Activated CD4-positive, alpha-beta T cell treated with anti-CD3 and anti-CD28 coated beads, Interleukin-2, amount 10 ng/mL, durations not matched to agents 24 days and 14 days (primary cell): ENCODE measurements around the gene ACP3. TPM values are rescaled to one million over a fixed set of nuclear protein-coding genes. Genes with fewer than 3 reads are reported as not detected.
"Not testable (repeated sequence)": the region's sequence is repeated elsewhere in the genome, so short reads cannot be mapped to it uniquely, and the experiment has no call there.

Experiments used
- DNase-seq: peaks from one replicate; pipeline ENCODE4 v3.0.0; 2022
- H3K27ac Mint-ChIP-seq: one replicate; pipeline ENCODE4 v1.8.0; 2022; ENCODE audit warnings: mild to moderate bottlenecking, mixed read lengths
- H3K27me3 Mint-ChIP-seq: one replicate; pipeline ENCODE4 v1.8.0; 2022; ENCODE audit warnings: mixed read lengths
- H3K36me3 Mint-ChIP-seq: one replicate; pipeline ENCODE4 v1.8.0; 2022; ENCODE audit warnings: low read depth, mild to moderate bottlenecking, mixed read lengths
- H3K4me1 Mint-ChIP-seq: one replicate; pipeline ENCODE4 v1.8.0; 2021; ENCODE audit warnings: mixed read lengths
- H3K4me3 Mint-ChIP-seq: one replicate; pipeline ENCODE4 v1.8.0; 2022; ENCODE audit warnings: mild to moderate bottlenecking, moderate library complexity, mixed read lengths
- H3K9me3 Mint-ChIP-seq: one replicate; pipeline ENCODE4 v1.8.0; 2021; ENCODE audit warnings: mixed read lengths
- intact Hi-C: fragments of 100-400 bp; cut with micrococcal nuclease; formaldehyde crosslinking; loops from one replicate; pipeline ENCODE4 v1.15.1; 2023
- total RNA-seq: library from RNA; stranded (reverse); gene quantifications from 2 replicates; pipeline ENCODE4 v1.2.3, GENCODE V29; 2022

ACP3 gene
- total RNA-seq, 1 donor from 2014 or later, result not detected

DNA sequence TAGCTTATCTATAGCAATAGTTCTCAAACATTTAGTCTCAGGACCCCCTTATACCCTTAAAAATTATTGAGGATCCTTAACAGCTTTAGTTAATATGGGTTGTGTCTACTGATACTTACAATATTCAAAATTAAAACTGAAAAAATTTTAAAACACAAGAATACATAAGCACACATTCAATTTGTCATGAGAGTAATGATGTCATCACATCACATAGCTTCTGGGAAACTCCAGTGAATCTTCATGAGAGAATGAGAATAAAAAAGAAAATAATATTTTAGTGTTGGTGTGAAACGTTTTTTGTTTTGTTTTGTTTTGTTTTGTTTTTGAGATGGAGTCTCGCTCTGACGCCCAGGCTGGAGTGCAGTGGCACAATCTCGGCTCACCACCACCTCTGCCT is 25.2 kb upstream of the ACP3 start:
- intact Hi-C loops, result no loop called here
- Mint-ChIP-seq H3K36me3 (no peaks in the 10 kb centered on the region), H3K4me1 (peaks cover 2% of the 10 kb centered on the region)

DNA sequence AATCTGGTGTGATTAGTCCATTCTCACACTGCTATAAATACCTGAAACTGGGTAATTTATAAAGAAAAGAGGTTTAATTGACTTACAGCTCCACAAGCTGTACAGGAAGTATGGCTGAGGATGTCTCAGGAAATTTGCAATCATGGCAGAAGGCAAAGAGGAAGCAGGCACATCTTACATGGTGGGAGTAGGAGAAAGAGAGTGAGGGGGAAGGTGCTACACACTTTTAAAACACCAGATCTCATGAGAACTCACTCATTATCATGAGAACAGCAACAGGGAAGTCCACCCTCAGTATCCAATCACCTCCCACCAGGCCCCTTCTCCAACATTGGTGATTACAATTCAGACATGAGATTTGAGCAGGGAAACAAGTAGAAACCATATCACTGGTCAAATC is 24.0 kb upstream of the ACP3 start:
- Mint-ChIP-seq H3K4me3 (no peak overlapping the region), H3K36me3 (no peaks in the 10 kb centered on the region), H3K9me3 (no peaks in the 10 kb centered on the region), H3K27ac (no peak overlapping the region), H3K4me1 (peaks cover 2% of the 10 kb centered on the region), H3K27me3 (no peaks in the 10 kb centered on the region)
- intact Hi-C loops, result no loop called here
- DNase-seq, result no peak

More for the DNA sequence above, 25.2 kb upstream of the ACP3 start:
- DNase-seq, result no peak
- no peaks in the 10 kb centered on the region for H3K9me3 Mint-ChIP-seq
- H3K27me3 Mint-ChIP-seq, result no peaks in the 10 kb centered on the region
- H3K27ac Mint-ChIP-seq, result no peak overlapping the region
- H3K4me3 Mint-ChIP-seq, result no peak overlapping the region

DNA sequence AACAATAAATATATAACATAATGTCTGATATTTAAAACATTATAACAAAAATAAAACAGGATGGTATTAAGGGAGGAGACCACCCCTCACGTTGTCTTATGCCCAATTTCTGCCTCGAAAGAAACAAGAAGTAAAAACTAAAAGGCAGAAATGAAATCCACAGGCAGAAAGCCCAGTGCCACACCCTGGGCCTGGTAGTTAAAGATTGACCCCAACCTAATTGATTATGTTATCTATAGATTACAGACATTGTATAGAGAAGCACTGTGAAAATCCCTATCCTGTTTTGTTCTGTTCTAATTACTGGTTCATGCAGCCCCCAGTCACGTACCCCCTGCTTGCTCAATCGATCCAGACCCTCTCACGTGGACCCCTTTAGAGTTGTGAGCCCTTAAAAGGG is 22.3 kb upstream of the ACP3 start:
- no peaks in the 10 kb centered on the region for H3K27me3 Mint-ChIP-seq
- H3K27ac Mint-ChIP-seq, result no peak overlapping the region
- no peak for DNase-seq
- H3K4me3 Mint-ChIP-seq, result no peak overlapping the region
- H3K4me1 Mint-ChIP-seq, result peaks cover 2% of the 10 kb centered on the region
- H3K36me3 Mint-ChIP-seq, result no peaks in the 10 kb centered on the region
- H3K9me3 Mint-ChIP-seq, result no peaks in the 10 kb centered on the region
- intact Hi-C loops, result no loop called here

DNA sequence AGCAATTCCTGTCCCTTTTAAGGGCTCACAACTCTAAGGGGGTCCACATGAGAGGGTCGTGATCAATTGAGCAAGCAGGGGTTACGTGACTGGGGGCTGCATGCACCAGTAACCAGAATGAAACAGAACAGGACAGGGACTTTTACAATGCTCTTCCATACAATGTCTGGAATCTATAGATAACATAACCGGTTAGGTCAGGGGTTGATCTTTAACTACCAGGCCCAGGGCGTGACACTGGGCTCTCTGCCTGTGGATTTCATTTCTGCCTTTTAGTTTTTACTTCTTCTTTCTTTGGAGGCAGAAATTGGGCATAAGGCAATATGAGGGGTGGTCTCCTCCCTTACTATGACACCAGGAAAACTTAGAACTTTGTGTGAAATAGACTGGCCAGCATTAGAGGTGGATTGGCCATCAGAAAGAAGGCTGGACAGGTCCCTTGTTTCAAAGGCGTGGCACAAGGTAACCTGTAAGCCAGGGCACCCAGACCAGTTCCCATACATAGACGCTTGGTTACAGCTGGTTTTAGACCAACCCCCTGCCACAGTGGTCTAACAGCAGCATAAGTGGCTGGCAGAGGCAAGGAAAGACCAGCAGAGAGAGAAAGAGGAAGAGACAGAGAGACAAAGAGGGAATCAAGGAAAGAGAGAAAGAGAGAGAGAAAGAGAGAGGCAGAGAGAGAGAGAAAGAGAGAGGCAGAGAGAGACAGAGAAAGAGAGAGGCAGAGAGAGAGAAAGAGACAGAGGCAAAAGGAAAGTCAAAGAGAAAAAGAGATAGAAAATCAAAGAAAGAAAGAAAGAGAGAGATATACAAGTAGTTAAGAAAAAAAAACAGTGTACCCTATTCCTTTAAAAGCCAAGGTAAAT is 13.6 kb upstream of the ACP3 start:
- intact Hi-C loops, H3K9me3 Mint-ChIP-seq: not testable (repeated sequence)

DNA sequence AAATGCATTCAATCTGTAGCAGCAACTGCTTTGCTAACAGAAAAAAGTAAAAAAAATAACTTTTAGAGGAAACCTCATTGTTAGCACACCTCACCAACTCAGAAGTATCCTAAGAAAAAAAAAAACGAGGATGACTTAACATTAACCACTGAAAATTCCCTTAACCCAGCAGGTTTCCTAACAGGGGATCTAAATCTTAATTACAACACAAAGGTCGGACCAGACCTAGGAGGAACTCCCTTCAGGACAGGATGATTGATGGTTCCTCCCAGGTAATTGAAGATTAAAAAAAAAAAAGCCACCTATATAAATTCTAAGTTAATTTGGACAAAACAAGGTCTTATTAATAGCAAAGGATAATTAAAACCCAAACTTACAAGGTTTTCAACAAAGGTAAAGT is 12.9 kb upstream of the ACP3 start:
- H3K4me1 Mint-ChIP-seq, DNase-seq, H3K9me3 Mint-ChIP-seq, H3K4me3 Mint-ChIP-seq, H3K36me3 Mint-ChIP-seq, H3K27ac Mint-ChIP-seq, H3K27me3 Mint-ChIP-seq, intact Hi-C loops: not testable (repeated sequence)

More for the DNA sequence above, 13.6 kb upstream of the ACP3 start:
- not testable (repeated sequence) for DNase-seq, H3K36me3 Mint-ChIP-seq, H3K4me1 Mint-ChIP-seq, H3K27ac Mint-ChIP-seq, H3K27me3 Mint-ChIP-seq, H3K4me3 Mint-ChIP-seq

DNA sequence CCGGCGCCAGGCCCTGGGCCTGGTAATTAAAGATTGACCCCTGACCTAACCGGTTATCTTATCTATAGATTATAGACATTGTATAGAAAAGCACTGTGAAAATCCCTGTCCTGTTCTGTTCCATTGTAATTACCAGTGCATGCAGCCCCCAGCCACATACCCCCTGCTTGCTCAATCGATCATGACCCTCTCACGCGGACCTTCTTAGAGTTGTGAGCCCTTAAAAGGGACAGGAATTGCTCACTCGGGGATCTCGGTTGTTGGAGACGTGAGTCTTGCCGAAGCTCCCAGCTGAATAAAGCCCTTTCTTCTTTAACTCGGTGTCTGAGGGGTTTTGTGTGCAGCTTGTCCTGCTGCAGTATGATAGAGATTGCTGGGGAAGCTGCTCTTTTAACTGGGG is 7.2 kb upstream of the ACP3 start:
- DNase-seq, H3K36me3 Mint-ChIP-seq, H3K27me3 Mint-ChIP-seq, intact Hi-C loops, H3K9me3 Mint-ChIP-seq, H3K27ac Mint-ChIP-seq, H3K4me1 Mint-ChIP-seq, H3K4me3 Mint-ChIP-seq: not testable (repeated sequence)

DNA sequence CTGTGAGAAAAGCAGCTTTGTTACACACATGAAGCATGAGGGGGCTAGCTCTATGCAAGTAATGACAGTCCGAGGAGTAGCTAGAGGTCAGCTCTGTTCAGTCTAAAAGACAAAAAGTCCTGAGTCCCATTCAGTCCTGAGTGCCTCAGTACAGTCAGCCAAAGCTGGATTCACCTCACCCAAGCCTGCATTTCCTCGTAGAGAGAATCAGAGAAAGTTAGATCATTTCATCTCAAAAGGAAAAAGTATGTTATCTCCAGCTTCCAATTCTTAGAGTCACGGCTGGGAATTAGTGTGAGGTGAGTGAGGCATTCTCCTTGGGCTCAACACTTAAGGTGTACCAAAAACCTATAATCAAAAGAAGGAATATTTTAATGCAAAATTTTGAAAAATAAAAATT is 5.9 kb upstream of the ACP3 start:
- no peaks in the 10 kb centered on the region for H3K27me3 Mint-ChIP-seq
- intact Hi-C loops, result no loop called here
- no peaks in the 10 kb centered on the region for H3K9me3 Mint-ChIP-seq
- no peaks in the 10 kb centered on the region for H3K36me3 Mint-ChIP-seq
- H3K4me3 Mint-ChIP-seq, result no peak overlapping the region
- DNase-seq, result no peak
- no peaks in the 10 kb centered on the region for H3K4me1 Mint-ChIP-seq
- no peak overlapping the region for H3K27ac Mint-ChIP-seq

DNA sequence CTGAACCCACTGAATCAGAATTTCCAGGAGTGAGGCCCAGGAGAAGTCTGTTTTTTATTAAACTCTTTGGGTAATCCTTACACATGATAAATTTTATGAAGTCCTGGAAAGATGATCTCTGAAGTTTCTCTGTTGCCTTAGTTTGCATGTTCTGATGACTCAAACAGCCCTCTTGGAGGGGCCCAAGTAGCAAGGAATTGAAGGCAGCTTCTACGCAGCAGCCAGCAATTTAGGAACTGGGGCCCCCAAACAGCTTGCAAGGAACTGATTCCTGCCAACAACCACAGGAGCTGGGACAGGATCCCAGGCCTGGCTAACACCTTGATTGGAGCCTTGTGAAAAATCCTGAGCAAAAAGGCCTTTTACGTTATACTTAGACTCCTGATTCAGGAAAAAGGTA is 5.4 kb upstream of the ACP3 start:
- no peak for DNase-seq
- Mint-ChIP-seq H3K27ac (no peak overlapping the region), H3K27me3 (no peaks in the 10 kb centered on the region), H3K4me1 (no peaks in the 10 kb centered on the region), H3K4me3 (no peak overlapping the region), H3K36me3 (no peaks in the 10 kb centered on the region), H3K9me3 (no peaks in the 10 kb centered on the region)
- intact Hi-C loops, result no loop called here

DNA sequence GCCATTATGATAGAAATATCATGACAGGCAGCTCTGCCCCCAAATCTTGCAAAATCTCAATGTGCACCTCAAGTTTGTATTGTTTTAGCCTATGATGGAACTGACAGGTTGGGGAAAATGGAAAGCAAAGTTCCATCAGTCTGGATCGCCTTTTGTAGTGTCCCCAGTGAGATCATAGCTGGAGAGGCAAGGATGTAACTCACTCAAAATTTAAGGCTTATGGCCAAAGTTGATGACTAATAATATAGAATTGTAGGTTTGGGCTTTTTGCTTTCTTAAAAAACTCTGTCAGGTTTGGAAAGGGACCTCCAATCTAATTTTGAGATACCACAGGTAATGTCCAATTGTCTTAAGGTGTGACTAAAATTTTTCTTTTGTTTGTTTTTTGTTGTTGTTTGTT is 1.4 kb upstream of the ACP3 start:
- DNase-seq, result no peak
- Mint-ChIP-seq H3K4me3 (no peak overlapping the region), H3K27ac (no peak overlapping the region), H3K9me3 (no peaks in the 10 kb centered on the region), H3K27me3 (peaks cover 8% of the 10 kb centered on the region), H3K4me1 (no peaks in the 10 kb centered on the region), H3K36me3 (no peaks in the 10 kb centered on the region)
- intact Hi-C loops, result no loop called here

DNA sequence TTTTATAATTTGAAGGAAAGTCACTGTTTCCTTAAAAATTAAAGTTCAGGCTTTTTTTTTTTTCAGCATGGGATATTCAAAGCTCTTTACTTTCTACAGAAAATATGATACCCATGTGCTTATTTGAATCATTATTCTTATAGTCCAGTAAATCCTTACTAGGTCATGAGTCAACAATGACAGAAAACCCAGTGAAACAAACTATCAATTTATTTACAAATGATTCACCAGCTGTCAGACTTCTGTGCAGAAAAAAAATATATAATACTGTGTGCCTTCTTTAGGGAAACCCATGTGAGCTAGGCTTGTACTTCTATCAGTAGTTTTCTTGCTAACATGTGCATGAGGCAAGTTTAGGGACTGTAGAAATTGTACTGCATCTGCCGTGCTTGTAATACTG is 1.2 kb downstream of the ACP3 start:
- Mint-ChIP-seq H3K36me3 (no peaks in the 10 kb centered on the region), H3K9me3 (no peaks in the 10 kb centered on the region), H3K27me3 (peaks cover 10% of the 10 kb centered on the region), H3K4me1 (no peaks in the 10 kb centered on the region), H3K27ac (no peak overlapping the region), H3K4me3 (no peak overlapping the region)
- no peak for DNase-seq
- intact Hi-C loops, result no loop called here

DNA sequence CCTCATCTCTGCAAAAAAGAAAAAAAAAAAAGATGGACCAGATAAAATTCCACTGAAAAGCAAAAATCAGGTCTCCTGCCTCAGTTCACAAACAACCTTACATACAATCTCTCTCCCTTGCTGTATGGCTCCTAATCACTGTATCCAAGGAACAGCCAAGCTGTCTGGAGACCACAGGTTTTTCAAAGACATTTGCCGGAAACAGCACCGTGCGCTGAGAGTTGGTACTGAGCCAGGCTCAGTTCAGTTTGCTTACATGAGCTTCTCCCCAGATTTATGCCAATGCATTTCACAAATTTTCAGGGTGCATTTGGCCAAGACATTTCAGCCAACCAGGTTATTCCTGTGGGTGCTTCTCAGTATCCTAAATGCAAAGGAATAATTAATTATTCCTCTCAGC is 4.1 kb downstream of the ACP3 start:
- Mint-ChIP-seq H3K27me3 (peaks cover 12% of the 10 kb centered on the region), H3K4me1 (no peaks in the 10 kb centered on the region), H3K36me3 (no peaks in the 10 kb centered on the region)

DNA sequence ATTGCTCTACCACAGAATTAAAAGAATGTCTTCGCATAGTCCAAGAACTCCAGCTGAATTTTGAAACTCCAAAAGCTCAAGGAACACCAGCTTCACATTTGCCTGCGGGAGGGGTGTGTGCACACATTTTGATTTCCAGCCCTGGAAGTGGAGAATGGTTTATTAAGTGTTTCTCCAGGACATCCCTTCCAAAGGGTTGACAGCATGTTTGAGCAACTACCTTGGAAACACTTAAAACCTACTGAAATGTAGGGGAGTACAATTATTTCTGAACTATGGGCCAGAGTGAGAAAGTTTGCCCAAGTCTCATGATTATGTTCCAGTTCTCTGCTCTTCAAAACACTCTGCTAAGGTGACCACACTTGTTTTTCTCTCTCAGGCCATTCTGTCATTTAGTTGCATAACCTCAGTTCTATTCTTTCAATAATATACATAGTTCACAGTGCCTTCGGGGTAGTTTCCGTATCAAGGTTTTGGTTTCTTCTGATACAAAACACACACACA is 7.9 kb downstream of the ACP3 start:
- no peak overlapping the region for H3K4me3 Mint-ChIP-seq

More for the DNA sequence above, 4.1 kb downstream of the ACP3 start:
- H3K27ac Mint-ChIP-seq, result no peak overlapping the region
- no peak for DNase-seq
- intact Hi-C loops, result no loop called here
- no peaks in the 10 kb centered on the region for H3K9me3 Mint-ChIP-seq
- no peak overlapping the region for H3K4me3 Mint-ChIP-seq

DNA sequence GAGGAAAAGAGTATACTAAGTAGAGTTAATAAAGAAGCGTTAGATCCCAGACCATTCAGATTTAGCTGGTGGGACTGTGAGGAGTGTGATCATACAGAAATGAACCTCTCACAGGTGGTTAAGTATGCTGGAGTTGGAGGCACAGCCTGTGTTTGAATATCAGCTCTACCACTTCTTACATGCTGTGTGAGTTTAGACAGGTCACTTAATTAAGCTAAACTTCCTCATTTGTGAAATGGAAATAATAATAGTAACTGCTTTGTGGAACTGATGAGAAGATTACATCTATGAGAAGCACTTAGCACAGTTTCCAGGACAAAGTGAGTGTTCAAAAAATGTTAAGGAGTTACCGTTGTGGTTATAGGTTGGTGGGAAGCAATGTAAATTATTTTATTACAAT is 8.4 kb downstream of the ACP3 start:
- no peaks in the 10 kb centered on the region for H3K9me3 Mint-ChIP-seq
- no peaks in the 10 kb centered on the region for H3K36me3 Mint-ChIP-seq
- peaks cover 10% of the 10 kb centered on the region for H3K27me3 Mint-ChIP-seq
- no peak overlapping the region for H3K4me3 Mint-ChIP-seq
- H3K27ac Mint-ChIP-seq, result no peak overlapping the region
- no peak for DNase-seq
- intact Hi-C loops, result no loop called here
- no peaks in the 10 kb centered on the region for H3K4me1 Mint-ChIP-seq

More for the DNA sequence above, 7.9 kb downstream of the ACP3 start:
- DNase-seq, result no peak
- no peak overlapping the region for H3K27ac Mint-ChIP-seq
- H3K4me1 Mint-ChIP-seq, result no peaks in the 10 kb centered on the region
- intact Hi-C loops, result no loop called here
- peaks cover 13% of the 10 kb centered on the region for H3K27me3 Mint-ChIP-seq
- H3K36me3 Mint-ChIP-seq, result no peaks in the 10 kb centered on the region
- H3K9me3 Mint-ChIP-seq, result no peaks in the 10 kb centered on the region

DNA sequence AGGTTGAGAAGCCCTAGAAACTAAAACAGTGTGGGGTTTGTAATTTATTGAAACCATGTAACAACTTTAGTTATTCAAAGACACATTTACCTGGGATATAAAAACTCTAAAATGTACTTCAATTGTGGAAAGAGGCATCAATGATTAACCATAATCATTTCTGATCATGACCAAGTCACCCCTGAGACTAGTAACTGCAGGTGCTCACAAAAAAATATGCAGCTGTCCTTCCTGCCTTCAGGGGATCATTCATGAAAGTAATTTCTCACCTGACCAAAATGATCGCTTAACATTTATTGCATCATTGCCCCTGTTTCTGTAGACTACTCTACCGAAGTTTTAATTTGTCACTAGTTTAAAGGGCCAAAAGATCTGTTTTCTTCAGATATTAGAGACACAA is 9.0 kb downstream of the ACP3 start:
- intact Hi-C loops, result no loop called here
- Mint-ChIP-seq H3K27ac (no peak overlapping the region), H3K27me3 (peaks cover 10% of the 10 kb centered on the region), H3K4me1 (no peaks in the 10 kb centered on the region), H3K9me3 (no peaks in the 10 kb centered on the region), H3K4me3 (no peak overlapping the region), H3K36me3 (no peaks in the 10 kb centered on the region)
- DNase-seq, result no peak

DNA sequence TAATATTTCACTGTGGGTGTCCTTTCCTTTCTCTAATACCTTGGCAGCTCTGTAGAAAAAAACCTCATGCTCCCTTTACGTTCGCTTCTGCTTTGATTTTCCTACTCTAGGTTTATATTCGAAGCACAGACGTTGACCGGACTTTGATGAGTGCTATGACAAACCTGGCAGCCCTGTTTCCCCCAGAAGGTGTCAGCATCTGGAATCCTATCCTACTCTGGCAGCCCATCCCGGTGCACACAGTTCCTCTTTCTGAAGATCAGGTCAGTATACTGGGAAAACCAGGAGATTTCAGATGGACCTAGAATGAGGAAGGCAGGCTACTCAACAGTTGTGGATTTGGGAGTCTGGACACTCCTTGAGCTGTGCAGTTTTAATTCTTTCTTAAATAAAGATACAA is 14.9 kb downstream of the ACP3 start:
- Mint-ChIP-seq H3K36me3 (no peaks in the 10 kb centered on the region), H3K27me3 (peaks cover 9% of the 10 kb centered on the region), H3K9me3 (no peaks in the 10 kb centered on the region), H3K27ac (no peak overlapping the region), H3K4me3 (no peak overlapping the region), H3K4me1 (no peaks in the 10 kb centered on the region)
- no peak for DNase-seq
- intact Hi-C loops, result no loop called here
